ENCODE results near the gene RPL7L1. TPM values are rescaled to one million over a fixed set of nuclear protein-coding genes. Genes with fewer than 3 reads are reported as not detected.
"Not testable (repeated sequence)": the region's sequence is repeated elsewhere in the genome, so short reads cannot be mapped to it uniquely, and the experiment has no call there.

Gene RPL7L1
- total RNA-seq, 4 donors from 2014 or later, result 66.8 to 82.2 (median 76.9) TPM

GRCh38 chr6:42889815-42890214, 10.4 kb downstream of the RPL7L1 start:
- peaks cover 26 to 38% (median 32%) of the 10 kb centered on the region in 4 donors for H3K36me3 ChIP-seq
- 52% methylated on average over 4 of the region's 4 CpGs for WGBS
- TF ChIP-seq POLR2A (IDR thresholded peaks at IDR 0.05; ENCODE audit: low read depth) (no peak), POLR2AphosphoS5 (IDR thresholded peaks at IDR 0.05) (no peak), CTCF (IDR thresholded peaks at IDR 0.05) (no peak), EP300 (IDR thresholded peaks at IDR 0.05) (no peak)
- DNase-seq (ENCODE audit: extremely low spot score), result no peak
- H3K4me1 ChIP-seq, result peaks cover 6 to 22% (median 19%) of the 10 kb centered on the region in 4 donors
- no peaks in the 10 kb centered on the region for H3K9me3 ChIP-seq
- no peaks in the 10 kb centered on the region for H3K27me3 ChIP-seq
- intact Hi-C loops (cut with DNase I), result no loop called here
- peak overlapping the region; percentile 72 to 100 (median 96) for H3K4me3 ChIP-seq
- H3K27ac ChIP-seq (replicated peaks in 1 of 4), result peak overlapping the region; percentile 89 to 97 (median 92)

- Histone ChIP-seq H3K27ac (replicated peaks in 1 of 4) (peak overlapping the region; percentile 89 to 97 (median 92)), H3K4me1 (peaks cover 6 to 22% (median 19%) of the 10 kb centered on the region in 4 donors), H3K9me3 (no peaks in the 10 kb centered on the region), H3K27me3 (no peaks in the 10 kb centered on the region), H3K36me3 (peaks cover 19 to 30% (median 25%) of the 10 kb centered on the region in 4 donors), H3K4me3 (peak overlapping the region; percentile 72 to 100 (median 96))
- TF ChIP-seq CTCF (IDR thresholded peaks at IDR 0.05), result no peak
- TF ChIP-seq POLR2AphosphoS5 (IDR thresholded peaks at IDR 0.05), result peak; percentile 87 to 89
- TF ChIP-seq EP300 (IDR thresholded peaks at IDR 0.05), result no peak
- TF ChIP-seq POLR2A (IDR thresholded peaks at IDR 0.05; ENCODE audit: low read depth), result no peak
- WGBS, result 0% methylated on average over 26 of the region's 63 CpGs
- peak; percentile 95 for DNase-seq (ENCODE audit: extremely low spot score)
- intact Hi-C loops (cut with DNase I), result no loop called here
Measured at GRCh38 chr6:42890311-42891198, 11.1 kb downstream of the RPL7L1 start.

- WGBS, result 48% methylated on average over 17 of the region's 17 CpGs
- Histone ChIP-seq H3K36me3 (peaks cover 12 to 23% (median 18%) of the 10 kb centered on the region in 4 donors), H3K27me3 (no peaks in the 10 kb centered on the region), H3K9me3 (no peaks in the 10 kb centered on the region), H3K27ac (replicated peaks in 1 of 4) (peak overlapping the region; percentile 89 to 97 (median 92)), H3K4me1 (peaks cover 6 to 22% (median 19%) of the 10 kb centered on the region in 4 donors), H3K4me3 (peak overlapping the region; percentile 72 to 100 (median 96))
- DNase-seq (ENCODE audit: extremely low spot score), result no peak
- intact Hi-C loops (cut with DNase I), result no loop called here
- TF ChIP-seq EP300 (IDR thresholded peaks at IDR 0.05) (no peak), POLR2AphosphoS5 (IDR thresholded peaks at IDR 0.05) (no peak), POLR2A (IDR thresholded peaks at IDR 0.05; ENCODE audit: low read depth) (no peak), CTCF (IDR thresholded peaks at IDR 0.05) (no peak)
Measured at GRCh38 chr6:42891199-42891722, 11.8 kb downstream of the RPL7L1 start.

GRCh38 chr6:42894041-42894828, 14.8 kb downstream of the RPL7L1 start:
- H3K4me3 ChIP-seq; DNase-seq (ENCODE audit: extremely low spot score); H3K27me3 ChIP-seq; H3K27ac ChIP-seq (replicated peaks in 1 of 4); H3K9me3 ChIP-seq; intact Hi-C loops (cut with DNase I); H3K36me3 ChIP-seq: not testable (repeated sequence)
- WGBS, result 65% methylated on average over 15 of the region's 19 CpGs
- peaks cover 6 to 25% (median 21%) of the 10 kb centered on the region in 4 donors for H3K4me1 ChIP-seq

All from esophagus muscularis mucosa (tissue), 4 donors.